AG09309 (cell line): ENCODE data around the gene TTC9C.
A peak's percentile ranks its signal among the peaks of the same experiment; 100 is the strongest.
"Not testable (repeated sequence)": the region's sequence is repeated elsewhere in the genome, so short reads cannot be mapped to it uniquely, and the experiment has no call there.

Experiments used
- DNase-seq: peaks from one replicate; pipeline ENCODE4 v3.0.0-alpha.2; 2010; ENCODE audit warnings: low read depth
- H3K4me3 ChIP-seq: 2 replicates; pipeline ENCODE4 v1.5.1; 2011; ENCODE audit warnings: mild to moderate bottlenecking, low read depth, low read length, moderate library complexity; ENCODE audit not compliant: control insufficient read depth
- TF ChIP-seq, protein P1 (sequence below): IDR thresholded peaks from 2 replicates; pipeline ENCODE4 v1.5.1; 2011; ENCODE audit warnings: mild to moderate bottlenecking, low read depth, low read length, inconsistent platforms; ENCODE audit not compliant: insufficient read depth, control insufficient read depth; ENCODE audit errors: missing control alignments

Gene TTC9C

DNA sequence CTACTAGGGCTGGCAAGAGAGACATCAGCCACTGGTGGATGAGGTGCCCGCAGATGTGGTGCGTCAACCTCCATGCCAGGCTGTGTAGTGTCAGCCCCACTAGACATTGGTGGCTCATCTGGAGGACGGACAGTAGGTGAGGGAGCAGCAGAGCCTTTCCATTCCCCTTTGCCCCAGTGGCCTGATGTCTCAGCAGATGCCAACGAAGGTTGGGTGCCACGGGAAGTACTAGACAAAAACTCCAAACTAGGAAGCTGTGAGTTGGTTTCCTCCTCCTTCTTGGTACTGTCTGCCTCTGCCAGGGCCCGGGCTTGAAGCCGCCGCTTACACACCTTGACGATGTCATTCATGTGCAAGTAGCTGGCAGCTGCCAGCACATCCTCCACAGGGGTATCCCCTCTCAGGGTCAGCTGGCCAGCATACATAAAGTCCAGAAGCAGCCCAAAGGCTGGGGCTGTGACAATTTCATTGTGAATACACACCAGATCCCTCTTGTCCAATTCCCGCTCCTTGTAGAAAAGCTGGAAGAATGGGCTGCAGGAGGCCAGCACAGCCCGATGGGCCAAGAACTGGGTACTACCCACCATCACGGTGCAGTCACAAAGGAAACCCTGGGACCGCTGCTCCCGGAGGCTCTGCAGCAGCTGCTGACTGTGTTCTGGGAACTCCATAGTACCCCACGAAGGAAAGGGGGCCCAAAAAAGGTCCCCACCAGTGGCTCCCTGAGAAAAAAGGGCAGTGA lies 24.9 kb downstream of the TTC9C start:
- TF ChIP-seq, protein P1, sequence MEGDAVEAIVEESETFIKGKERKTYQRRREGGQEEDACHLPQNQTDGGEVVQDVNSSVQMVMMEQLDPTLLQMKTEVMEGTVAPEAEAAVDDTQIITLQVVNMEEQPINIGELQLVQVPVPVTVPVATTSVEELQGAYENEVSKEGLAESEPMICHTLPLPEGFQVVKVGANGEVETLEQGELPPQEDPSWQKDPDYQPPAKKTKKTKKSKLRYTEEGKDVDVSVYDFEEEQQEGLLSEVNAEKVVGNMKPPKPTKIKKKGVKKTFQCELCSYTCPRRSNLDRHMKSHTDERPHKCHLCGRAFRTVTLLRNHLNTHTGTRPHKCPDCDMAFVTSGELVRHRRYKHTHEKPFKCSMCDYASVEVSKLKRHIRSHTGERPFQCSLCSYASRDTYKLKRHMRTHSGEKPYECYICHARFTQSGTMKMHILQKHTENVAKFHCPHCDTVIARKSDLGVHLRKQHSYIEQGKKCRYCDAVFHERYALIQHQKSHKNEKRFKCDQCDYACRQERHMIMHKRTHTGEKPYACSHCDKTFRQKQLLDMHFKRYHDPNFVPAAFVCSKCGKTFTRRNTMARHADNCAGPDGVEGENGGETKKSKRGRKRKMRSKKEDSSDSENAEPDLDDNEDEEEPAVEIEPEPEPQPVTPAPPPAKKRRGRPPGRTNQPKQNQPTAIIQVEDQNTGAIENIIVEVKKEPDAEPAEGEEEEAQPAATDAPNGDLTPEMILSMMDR, result no peak
- H3K4me3 ChIP-seq, result peak overlapping the region; percentile 55
- DNase-seq, result no peak

- H3K4me3 ChIP-seq, result peak within 1 kb of the TSS; percentile 55
- peak; percentile 97 for DNase-seq
- TF ChIP-seq, protein P1, result no peak
Measured at GRCh38 chr11:62753736-62754603, 25.7 kb downstream of the TTC9C start, which contains the start of gene ZBTB3. ZBTB3 (minus strand) TSS chr11:62754160; CDS start chr11:62753664, 496 bp downstream.

DNA sequence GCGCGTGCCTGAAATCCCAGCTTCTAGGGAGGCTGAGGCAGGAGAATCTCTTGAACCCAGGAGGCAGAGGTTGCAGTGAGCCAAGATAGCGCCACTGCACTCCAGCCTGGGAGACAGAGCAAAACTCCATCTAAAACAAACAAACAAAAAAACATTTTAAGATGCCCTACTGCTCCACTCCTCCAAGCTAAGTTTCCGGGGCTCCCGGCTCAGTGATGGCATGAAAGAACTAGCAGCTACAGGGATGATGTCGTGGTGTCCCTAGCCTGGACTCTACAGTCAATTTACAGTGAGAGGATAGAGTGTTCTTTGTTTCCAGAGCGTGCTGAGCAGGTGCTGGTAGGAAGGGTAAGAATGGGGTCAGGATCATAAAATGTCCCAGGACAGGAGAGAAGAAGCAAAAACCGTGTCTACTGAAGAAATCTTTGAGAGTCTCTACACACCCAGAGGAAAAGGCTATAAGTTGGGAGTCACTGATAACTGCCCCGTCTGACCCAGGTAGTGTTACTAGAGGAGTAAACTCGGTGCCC lies 26.9 kb downstream of the TTC9C start:
- TF ChIP-seq, protein P1, result no peak
- no peak for DNase-seq
- H3K4me3 ChIP-seq, result no peak overlapping the region

DNA sequence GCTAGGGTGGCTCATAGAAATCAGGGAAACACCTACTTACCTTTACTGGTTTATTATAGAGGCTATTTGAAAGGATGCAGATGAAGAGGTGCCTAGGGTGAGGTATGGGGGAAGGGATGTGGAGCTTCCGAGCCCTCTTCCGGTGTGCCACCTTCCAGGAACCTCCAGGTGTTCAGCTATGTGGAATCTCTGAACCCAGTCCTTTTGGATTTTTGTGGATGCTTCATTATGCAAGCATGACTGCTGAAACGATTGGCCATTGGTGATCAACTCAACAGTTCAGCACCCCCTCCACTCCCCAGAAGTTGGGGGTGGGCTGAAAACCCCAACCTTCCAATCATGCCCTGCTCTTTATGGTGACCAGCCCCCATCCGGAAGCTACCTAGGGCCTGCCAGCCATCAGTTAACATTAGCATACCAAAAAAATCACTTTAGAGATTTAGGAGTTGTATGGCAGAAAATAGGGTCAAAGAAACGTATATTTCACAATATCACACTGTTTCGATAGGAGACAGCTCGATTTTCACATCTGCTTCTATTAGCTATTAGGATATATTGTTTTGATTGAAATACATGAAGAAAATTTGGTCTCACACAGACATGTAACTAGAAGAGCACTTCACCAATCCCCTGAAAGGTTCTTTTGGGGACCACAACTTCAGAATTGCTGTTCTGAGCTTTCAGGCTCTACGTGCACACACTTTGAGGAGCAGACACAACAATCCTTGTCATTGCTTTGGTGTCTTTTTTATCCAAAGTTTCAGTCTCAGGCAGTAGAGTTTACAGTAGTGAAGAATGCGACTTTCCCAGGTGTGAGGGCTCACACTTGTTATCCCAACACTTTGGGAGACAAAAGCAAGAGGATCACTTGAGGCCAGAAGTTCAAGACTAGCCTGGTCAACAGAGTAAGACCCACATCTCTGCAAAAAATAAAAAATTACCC lies 29.8 kb downstream of the TTC9C start:
- TF ChIP-seq, protein P1, result no peak
- DNase-seq, result no peak
- H3K4me3 ChIP-seq, result no peak overlapping the region

DNA sequence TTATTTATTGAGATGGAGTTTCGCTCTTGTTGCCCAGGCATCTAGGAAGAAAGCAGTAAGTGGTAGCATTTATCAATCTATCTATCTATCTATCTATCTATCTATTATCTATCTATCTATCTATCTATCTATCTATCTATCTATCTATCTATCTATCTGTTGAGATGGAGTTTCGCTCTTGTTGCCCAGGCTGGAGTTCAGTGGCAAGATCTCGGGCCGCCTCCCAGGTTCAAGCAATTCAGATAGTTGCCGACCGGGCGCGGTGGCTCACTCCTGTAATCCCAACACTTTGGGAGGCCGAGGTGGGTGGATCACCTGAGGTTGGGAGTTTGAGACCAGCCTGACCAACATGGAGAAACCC lies 32.6 kb downstream of the TTC9C start:
- H3K4me3 ChIP-seq, result peak overlapping the region; percentile 95
- not testable (repeated sequence) for DNase-seq

DNA sequence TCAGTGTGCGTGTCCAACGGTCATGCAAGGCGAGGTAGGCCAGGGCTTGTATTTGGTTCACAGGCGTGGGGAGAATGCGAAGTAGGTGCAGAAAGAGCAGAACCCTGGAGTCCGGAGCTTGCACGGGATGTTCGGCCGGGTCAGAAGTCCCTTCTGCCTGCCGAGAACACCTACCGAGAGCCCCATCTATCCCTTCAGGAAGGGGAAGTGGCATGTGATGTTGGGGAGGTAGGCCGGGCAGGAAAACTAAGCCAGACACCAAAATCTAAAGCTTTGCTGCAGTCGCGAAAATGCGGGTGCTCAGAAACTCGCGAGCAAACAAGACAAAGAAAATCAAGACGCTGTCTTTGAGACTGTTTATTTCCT lies 42.5 kb downstream of the TTC9C start:
- H3K4me3 ChIP-seq, result peak overlapping the region; percentile 40
- DNase-seq, result no peak
- TF ChIP-seq, protein P1, result no peak
